ENCODE data around the gene CCDC13.

Gene CCDC13

DNA sequence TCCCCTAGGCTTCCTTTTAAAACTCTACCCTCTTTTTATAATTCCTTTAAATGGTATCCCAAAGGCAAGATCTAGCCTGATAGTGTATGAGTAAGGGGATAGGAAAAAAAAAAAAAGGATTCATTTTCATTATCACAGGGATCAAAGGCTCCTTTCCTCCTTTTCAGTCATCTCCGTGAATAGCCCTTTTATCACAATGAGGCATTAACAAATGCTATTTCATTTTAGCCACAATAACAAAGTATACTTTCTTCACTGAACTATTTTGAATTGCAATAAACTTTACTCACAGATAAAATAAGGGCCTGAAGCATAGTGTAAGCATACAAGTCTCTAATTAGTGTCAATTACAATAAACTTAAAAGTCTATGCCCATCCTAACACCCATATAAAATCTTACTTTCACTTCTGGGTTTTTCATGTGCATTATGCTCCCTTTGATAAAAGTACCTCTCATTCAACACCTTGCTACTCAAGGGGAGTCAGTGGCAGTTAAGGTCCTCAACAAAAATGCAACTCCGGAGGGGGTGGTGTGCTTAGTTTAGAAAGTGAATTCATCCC lies 22.6 kb upstream of the CCDC13 start:
- no peak for DNase-seq

DNA sequence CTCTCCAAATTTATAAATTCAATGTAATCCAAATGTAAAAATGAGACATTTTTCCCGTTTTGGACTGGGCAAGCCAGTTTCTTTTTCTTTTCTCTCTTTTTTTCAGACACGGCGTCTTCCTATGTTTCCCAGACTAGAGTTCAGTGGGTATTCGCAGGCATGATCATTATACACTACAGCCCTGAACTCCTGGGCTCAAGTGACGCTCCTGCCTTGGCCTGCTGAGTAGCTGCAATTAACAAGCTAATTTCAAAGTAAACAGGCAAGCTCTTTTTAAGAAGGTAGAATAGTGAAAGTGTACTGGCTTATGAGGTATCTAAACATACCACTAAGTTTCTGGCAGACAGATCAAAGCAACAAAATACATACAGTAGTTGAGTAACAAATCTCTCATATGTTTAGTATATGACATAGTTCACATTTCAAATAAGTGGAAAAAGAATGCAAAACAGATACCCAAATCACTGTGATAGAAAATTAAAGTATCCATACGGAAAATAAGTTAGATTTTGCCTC lies 17.7 kb upstream of the CCDC13 start:
- no peak for DNase-seq

DNA sequence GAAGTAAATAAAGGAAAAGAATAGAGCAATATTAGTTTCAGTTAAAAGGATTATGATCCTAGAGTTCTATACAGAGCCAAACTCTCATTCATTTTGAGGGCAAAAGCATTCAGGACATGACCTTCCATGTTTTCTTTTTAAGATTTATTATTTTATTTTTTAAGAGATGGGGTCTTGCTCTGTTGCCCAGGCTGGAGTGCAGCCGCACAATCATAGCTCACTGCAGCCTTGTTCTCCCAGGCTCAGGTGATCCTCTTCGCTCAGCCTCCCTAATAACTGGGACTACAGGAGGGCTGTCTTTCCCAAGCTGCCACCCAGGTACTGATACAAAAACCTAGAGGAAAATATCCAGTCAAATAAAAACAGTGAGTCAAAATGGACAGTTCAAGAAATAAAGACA lies 13.6 kb upstream of the CCDC13 start:
- DNase-seq = no peak

DNA sequence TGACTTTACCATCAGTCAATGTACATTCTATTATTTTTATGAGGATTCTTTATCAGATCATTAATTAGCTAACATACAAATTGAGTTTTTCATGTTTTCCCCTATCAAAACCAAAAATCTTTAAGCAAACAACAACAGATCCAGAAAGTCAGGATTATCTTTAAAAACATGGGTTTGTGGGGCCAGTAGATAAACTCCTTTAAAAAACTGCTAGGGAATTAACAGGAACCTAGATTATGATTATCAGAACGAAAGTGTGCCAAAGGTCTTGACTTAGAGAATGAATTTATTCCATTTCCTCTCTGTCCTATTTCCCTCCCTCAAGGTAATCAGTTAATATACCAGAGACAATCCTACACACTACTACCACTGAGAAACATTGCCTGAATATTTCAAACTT lies 13.2 kb upstream of the CCDC13 start:
- no peak for DNase-seq

DNA sequence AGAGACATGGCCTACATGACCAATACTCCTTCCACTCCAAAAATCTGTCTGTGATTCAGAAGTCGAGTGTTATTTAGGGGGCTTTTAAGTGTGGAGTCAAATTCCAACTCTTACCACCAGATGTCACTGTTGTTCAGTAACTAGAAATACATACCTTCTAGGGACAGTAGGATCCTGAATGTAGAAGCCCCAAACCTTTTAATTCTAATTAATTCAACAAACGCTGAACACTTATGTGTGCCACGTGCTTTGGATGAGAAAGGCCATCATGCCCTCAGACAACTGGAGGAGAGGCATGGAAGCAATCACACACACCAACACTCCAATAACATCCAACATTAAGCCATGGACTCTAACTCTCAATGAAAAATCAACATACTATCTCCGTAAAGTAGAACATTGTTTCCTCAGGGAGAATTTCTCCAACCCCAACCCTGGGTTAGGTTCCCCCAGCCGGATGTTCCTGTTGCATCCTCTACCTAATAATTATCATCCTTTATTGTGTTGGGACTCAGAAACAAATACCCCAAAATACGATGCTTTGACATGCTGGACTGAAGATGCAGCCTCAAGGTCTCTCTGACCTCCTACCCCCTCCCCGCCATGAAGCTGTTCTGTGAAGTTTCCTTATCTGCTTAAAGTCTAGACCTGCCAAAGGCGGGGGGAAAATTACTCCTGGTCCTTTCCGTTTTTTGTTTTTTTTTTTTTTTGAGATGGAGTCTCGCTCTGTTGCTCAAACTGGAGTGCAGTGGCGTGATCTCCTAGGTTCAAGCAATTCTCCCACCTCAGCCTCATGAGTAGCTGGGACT lies 8.0 kb upstream of the CCDC13 start:
- DNase-seq = peak; percentile 77

GRCh38 chr3:42780398-42780797 lies 7.3 kb upstream of the CCDC13 start:
- DNase-seq = no peak

DNA sequence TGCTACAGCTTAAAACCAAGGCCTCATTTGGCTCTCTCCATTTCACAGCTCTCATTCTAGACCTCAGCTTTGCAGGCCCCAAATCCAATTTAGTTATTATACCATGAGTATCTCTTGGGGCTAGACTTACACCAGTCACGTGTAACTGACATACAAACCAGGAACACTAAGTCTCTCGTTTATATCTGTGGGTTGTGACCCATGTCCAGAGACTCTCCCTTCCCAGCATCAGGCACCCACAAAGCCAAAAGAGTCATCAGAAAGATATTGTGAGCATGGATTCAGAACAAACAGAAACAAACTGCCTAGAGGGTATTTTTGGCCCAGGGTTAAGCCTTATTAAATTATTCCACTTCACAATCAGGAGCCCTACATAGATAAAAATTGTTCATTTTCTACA lies 5.6 kb upstream of the CCDC13 start:
- DNase-seq = no peak

GRCh38 chr3:42773409-42773751 lies 327 bp upstream of the CCDC13 start:
- no peak for DNase-seq

DNA sequence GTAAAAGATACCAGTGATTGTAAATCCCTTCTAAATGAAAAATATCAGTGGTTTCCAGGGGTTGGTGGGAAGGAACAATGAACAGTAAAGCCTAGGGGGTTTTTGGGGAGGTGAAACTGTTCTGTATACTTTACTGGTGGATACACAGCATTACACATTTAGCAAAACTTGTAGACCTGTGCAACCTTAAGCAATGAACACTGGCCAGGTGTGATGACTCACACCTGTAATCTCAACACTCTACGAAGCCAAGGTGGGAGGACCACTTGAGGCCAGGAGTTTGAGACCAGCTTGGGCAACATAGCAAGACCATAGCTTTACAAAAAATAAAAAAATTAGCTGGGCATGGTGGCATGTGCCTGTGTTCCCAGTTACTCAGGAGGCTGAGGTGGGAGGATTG lies 1.8 kb downstream of the CCDC13 start:
- DNase-seq = no peak

- DNase-seq = no peak
Measured at GRCh38 chr3:42769477-42770131, 3.4 kb downstream of the CCDC13 start.

DNA sequence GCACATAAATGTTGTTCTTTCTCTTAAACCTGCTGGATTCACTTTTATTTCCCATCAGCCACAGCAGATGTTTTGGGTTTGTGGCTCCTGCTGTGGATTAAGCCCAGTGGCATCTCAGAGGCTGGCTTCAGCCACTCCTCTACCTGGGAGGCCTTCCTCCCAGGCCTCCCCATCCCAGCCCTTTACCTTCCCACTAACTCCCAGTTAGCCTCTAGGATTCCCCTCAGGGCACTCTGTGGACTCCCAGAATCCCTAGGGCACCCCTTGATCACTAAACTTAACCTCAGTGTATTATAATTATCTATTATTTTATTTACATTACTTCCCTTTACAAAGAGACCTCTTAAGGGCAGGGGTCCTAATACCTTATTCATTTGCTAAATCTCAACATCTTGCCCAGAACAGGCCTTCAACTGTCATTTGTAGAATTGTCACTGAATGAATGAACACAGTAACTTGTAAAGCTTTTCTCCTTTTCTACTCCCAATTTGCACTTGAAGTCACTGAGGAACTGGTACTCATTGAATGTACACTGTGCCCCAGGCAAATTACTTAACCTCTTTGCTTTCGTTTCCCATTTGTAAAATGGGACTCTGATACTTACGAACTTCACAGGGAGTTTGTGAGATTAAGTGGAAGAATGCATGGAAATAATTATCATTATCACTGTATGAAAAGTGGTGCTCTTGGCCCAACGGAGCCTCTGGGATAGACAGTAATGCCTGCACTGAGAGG lies 8.3 kb downstream of the CCDC13 start:
- no peak for DNase-seq

DNA sequence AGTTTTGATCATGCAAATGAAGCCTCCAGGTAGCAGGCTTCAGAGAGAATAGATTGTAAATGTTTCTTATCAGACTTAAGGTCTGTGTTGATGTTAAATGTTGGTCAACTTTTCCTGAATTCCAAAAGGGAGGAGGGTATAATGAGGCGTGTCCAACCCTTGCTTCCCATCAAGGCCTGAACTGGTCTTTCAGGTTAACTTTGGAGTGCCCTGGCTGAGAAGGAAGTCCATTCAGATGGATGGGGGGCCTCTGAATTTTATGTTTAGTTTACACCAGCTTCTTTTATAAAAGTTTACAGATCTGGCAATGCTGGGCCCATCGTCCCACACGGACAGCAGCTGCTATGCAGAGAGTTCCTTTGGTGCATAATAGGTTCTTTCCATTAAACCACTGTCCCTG lies 8.9 kb downstream of the CCDC13 start:
- no peak for DNase-seq

DNA sequence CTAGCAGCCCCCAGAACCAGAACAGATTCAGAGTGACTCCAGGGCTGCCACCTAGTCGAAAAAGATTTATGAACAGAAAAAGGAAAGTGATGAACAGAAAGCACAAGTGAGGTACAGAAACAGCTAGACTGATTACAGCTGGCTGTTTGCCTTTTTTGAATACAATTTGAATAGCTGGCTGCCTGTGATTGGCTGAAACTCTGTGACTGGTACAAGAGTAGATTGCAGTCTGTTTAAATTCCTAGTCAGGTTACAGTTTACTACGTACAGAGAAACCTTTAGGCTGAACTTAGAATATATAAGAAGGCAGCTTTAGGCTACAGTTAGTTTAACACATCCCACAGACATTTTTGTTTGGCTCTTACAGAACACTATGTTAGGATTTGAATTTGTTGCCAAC lies 10.0 kb downstream of the CCDC13 start:
- no peak for DNase-seq

GRCh38 chr3:42762046-42762724 lies 10.9 kb downstream of the CCDC13 start:
- no peak for DNase-seq

DNA sequence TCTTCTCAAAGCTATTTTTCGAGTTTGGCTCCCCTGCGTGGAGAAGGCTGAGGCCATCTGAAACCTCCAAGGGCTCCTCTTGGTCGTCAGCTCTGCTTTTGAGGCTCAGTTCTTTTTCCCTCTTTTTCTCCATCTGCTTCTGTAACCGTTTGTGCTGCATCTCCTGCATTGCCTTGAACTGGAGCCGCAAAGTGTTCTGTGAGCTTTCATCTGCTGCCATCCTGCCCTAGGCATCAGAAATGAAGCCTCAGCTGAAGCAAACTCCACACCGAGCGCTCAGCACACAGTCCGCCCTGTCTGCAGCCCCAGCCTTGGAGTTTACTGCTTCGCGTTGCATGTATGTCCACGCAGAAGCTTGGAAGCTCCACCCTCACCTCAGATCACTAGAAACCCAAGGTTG lies 14.9 kb downstream of the CCDC13 start:
- DNase-seq = no peak

DNA sequence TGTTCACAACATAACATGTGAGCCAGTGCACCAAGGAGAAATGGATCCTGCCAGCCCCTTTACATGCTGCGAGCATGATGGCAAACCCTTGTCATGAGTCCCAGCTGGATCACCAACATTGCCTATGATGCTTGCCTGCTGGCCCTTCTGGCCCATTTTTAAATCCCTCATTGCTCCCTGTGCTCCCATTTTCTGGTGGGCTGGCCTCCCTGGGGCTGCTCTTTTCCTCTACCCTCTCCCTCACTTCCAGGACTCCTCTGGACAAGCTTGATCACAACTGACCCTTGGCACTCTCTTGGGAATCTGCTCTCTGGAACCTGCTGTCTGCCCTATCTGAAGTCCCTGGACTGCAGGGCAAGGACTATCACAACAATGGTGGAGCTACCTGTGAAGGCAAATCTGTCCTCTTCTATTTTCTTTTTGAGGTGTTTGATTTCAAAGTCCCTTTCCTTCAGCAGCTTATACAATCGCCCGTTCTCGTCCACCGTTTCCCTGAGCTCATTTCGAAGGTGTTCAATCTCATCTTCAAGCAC lies 16.3 kb downstream of the CCDC13 start:
- no peak for DNase-seq

GRCh38 chr3:42755681-42756578 lies 17.1 kb downstream of the CCDC13 start:
- DNase-seq = peak; percentile 32

GRCh38 chr3:42753757-42754156 lies 19.3 kb downstream of the CCDC13 start:
- DNase-seq = no peak

DNA sequence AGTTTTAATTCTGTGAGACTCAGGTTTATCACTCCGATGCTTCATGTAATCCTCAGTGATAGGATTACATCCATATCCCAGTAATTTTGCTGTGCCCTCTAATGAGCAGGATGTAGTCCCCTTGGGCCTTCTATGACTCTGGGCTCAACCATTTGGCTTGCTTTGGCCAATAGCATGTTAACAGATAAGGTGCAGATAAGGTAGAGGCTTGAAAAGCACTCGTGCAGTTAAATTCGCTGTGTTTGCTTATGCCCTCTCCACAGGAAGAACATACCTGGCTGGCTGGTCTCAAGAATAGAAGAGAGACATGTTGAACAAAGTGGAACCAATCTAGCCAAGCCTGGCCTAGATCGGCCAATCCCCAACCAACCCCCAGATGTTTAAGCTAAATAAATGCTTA lies 20.1 kb downstream of the CCDC13 start:
- DNase-seq = no peak

DNA sequence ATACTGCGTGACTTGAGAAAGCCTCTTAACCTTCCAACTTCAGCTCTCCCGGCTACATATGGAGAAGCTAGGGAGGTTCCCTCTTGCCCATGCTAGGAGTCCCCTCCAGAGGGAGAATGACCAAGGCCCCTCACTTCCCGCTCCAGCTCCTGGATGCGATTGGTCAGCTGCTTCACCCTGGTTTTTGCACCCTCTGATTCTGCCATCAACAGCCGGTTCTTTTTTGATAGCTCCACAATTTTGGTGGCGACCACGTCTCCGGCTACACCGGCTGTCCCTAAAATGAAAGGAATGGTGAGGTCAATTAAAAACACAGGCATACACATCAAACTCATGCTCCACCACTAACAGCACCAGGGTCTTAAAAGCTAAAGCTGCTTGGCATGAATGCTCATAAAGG lies 20.6 kb downstream of the CCDC13 start:
- no peak for DNase-seq

GRCh38 chr3:42751609-42752008 lies 21.4 kb downstream of the CCDC13 start:
- DNase-seq = no peak

GRCh38 chr3:42750834-42751233 lies 22.2 kb downstream of the CCDC13 start:
- DNase-seq = no peak

Measured in CD4-positive, alpha-beta T cell treated with Interleukin-10 for 1 hour (primary cell).